Neural progenitor cell (in vitro differentiated cells): Measurements from ENCODE around the gene MRPL11. TPM values are rescaled to one million over a fixed set of nuclear protein-coding genes. Genes with fewer than 3 reads are reported as not detected.

ENCODE experiments used
- DNase-seq: peaks from one replicate; pipeline ENCODE4 v3.0.0-alpha.2; 2016; ENCODE audit warnings: low spot score
- H2AFZ ChIP-seq: fragments of 200-600 bp; sonication (generic); replicated peaks from 2 replicates; pipeline ENCODE4 v1.6.1; 2016; ENCODE audit warnings: antibody characterized with exemption
- H3F3A ChIP-seq: fragments of 200-600 bp; sonication (generic); 2 replicates; pipeline ENCODE4 v1.6.1; 2016; ENCODE audit warnings: antibody characterized with exemption, low read depth
- H3K27ac ChIP-seq: fragments of 200-600 bp; sonication (generic); 2 replicates; pipeline ENCODE4 v1.5.1; 2016; ENCODE audit warnings: mild to moderate bottlenecking
- H3K27me3 ChIP-seq: fragments of 200-600 bp; sonication (generic); 2 replicates; pipeline ENCODE4 v1.6.1; 2016; ENCODE audit warnings: mild to moderate bottlenecking, moderate library complexity
- H3K36me3 ChIP-seq: fragments of 200-600 bp; sonication (generic); 2 replicates; pipeline ENCODE4 v1.5.1; 2016
- H3K4me1 ChIP-seq: fragments of 200-600 bp; sonication (generic); 2 replicates; pipeline ENCODE4 v1.6.1; 2016; ENCODE audit warnings: mixed run types
- H3K4me2 ChIP-seq: fragments of 200-600 bp; sonication (generic); 2 replicates; pipeline ENCODE4 v1.6.1; 2016
- H3K4me3 ChIP-seq: fragments of 200-600 bp; sonication (generic); 2 replicates; pipeline ENCODE4 v1.5.1; 2016
- H3K79me2 ChIP-seq: fragments of 200-600 bp; sonication (generic); 2 replicates; pipeline ENCODE4 v1.6.1; 2016; ENCODE audit warnings: low read depth
- H3K9ac ChIP-seq: fragments of 200-600 bp; sonication (generic); 2 replicates; pipeline ENCODE4 v1.6.1; 2016
- H3K9me3 ChIP-seq: fragments of 200-600 bp; sonication (generic); 2 replicates; pipeline ENCODE4 v1.5.1; 2016; ENCODE audit warnings: low read depth
- H4K20me1 ChIP-seq: fragments of 200-600 bp; sonication (generic); 2 replicates; pipeline ENCODE4 v1.6.1; 2016; ENCODE audit warnings: low read depth
- H3K27ac Mint-ChIP-seq: 3 replicates; pipeline ENCODE4 v1.8.0; 2021; ENCODE audit warnings: mixed read lengths
- H3K27me3 Mint-ChIP-seq: 2 replicates; pipeline ENCODE4 v1.8.0; 2022; ENCODE audit warnings: low read depth, mild to moderate bottlenecking, inconsistent platforms, moderate library complexity, mixed read lengths; ENCODE audit not compliant: insufficient read depth
- H3K36me3 Mint-ChIP-seq: 3 replicates; pipeline ENCODE4 v1.8.0; 2021; ENCODE audit warnings: mixed read lengths
- H3K4me1 Mint-ChIP-seq: 3 replicates; pipeline ENCODE4 v1.8.0; 2021; ENCODE audit warnings: mixed read lengths
- H3K4me3 Mint-ChIP-seq: 3 replicates; pipeline ENCODE4 v1.8.0; 2021; ENCODE audit warnings: mild to moderate bottlenecking, moderate library complexity, mixed read lengths
- H3K9me3 Mint-ChIP-seq: 3 replicates; pipeline ENCODE4 v1.8.0; 2020; ENCODE audit warnings: mixed read lengths
- EZH2 ChIP-seq: fragments of 200-600 bp; sonication (generic); IDR thresholded peaks from 2 replicates; pipeline ENCODE4 v1.6.1; 2017; ENCODE audit warnings: antibody characterized with exemption, mild to moderate bottlenecking, moderate library complexity
- EZH2phosphoT487 ChIP-seq: fragments of 200-600 bp; sonication (generic); IDR thresholded peaks from 2 replicates; pipeline ENCODE4 v1.6.1; 2017; ENCODE audit warnings: antibody characterized with exemption
- total RNA-seq: library from RNA; depleted of rRNA; stranded (reverse); fragments of >200 nt; gene quantifications from 2 replicates; pipeline ENCODE4 v1.2.3, GENCODE V29; 2015; ENCODE audit warnings: low replicate concordance
- TF ChIP-seq, protein P1 (sequence below): fragments of 200-600 bp; sonication (generic); IDR thresholded peaks from 2 replicates; pipeline ENCODE4 v1.5.1; 2017; ENCODE audit warnings: antibody characterized with exemption, mild to moderate bottlenecking

Gene MRPL11
- total RNA-seq, 1 donor from 2014 or later = 131 TPM

DNA sequence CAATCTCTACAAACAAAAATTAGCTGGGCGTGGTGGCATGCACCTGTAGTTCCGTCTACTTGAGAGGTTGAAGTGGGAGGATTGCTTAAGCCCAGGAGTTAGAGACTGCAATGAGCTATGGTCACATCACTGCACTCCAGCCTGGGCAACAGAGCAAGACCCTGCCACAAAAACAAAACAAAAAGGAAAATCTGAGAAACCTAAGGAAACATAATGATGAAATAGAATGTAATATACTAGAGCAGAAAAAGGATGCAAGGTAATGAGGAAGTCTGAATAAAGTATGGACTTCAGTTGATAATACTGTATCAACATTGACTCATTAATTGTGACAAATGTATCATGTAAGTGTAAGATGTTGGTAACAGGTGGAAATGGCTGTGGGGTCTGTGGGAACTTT lies 9.7 kb downstream of the MRPL11 start:
- peaks cover 2% of the 10 kb centered on the region for H3K36me3 Mint-ChIP-seq
- no peak for TF ChIP-seq EZH2phosphoT487
- TF ChIP-seq EZH2 = no peak
- peaks cover 7% of the 10 kb centered on the region for H3K27me3 Mint-ChIP-seq
- H3K27ac Mint-ChIP-seq = no peak overlapping the region
- H3K9me3 ChIP-seq = no peaks in the 10 kb centered on the region
- no peaks in the 10 kb centered on the region for H3K9me3 Mint-ChIP-seq
- H3K4me1 Mint-ChIP-seq = no peaks in the 10 kb centered on the region
- no peaks in the 10 kb centered on the region for H3K4me1 ChIP-seq
- no peak overlapping the region for H3K4me3 Mint-ChIP-seq
- H2AFZ ChIP-seq = no peak overlapping the region
- H3K4me2 ChIP-seq = no peak overlapping the region
- no peak for DNase-seq
- no peak overlapping the region for H3K27ac ChIP-seq
- H3K9ac ChIP-seq = no peak overlapping the region
- H3K27me3 ChIP-seq = no peaks in the 10 kb centered on the region
- no peaks in the 10 kb centered on the region for H3F3A ChIP-seq
- H3K4me3 ChIP-seq = no peak overlapping the region
- no peaks in the 10 kb centered on the region for H3K36me3 ChIP-seq
- H3K79me2 ChIP-seq = no peaks in the 10 kb centered on the region
- H4K20me1 ChIP-seq = no peaks in the 10 kb centered on the region

DNA sequence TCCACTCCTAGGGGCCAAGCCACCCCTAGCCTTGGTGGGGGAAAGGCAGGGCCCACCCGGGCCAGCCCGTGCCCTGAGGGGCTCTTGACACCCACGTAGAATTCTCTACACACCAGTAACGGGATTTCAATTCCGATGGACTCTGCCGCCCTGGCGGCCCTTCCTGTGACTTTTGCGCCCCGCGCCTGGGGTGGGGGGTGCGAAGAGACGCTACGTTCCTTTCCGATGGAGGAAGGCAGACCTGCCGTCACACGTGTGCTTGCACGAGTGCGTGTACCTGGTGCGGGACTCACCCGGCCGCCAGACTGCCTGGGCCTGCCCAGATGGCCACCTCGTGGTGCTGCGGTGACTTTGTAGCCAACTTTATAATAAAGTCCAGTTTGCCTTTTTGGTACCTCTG lies 12.3 kb downstream of the MRPL11 start:
- no peak overlapping the region for H3K4me3 Mint-ChIP-seq
- H4K20me1 ChIP-seq = peaks cover 15% of the 10 kb centered on the region
- no peaks in the 10 kb centered on the region for H3K36me3 ChIP-seq
- TF ChIP-seq, protein P1, sequence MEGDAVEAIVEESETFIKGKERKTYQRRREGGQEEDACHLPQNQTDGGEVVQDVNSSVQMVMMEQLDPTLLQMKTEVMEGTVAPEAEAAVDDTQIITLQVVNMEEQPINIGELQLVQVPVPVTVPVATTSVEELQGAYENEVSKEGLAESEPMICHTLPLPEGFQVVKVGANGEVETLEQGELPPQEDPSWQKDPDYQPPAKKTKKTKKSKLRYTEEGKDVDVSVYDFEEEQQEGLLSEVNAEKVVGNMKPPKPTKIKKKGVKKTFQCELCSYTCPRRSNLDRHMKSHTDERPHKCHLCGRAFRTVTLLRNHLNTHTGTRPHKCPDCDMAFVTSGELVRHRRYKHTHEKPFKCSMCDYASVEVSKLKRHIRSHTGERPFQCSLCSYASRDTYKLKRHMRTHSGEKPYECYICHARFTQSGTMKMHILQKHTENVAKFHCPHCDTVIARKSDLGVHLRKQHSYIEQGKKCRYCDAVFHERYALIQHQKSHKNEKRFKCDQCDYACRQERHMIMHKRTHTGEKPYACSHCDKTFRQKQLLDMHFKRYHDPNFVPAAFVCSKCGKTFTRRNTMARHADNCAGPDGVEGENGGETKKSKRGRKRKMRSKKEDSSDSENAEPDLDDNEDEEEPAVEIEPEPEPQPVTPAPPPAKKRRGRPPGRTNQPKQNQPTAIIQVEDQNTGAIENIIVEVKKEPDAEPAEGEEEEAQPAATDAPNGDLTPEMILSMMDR = no peak
- TF ChIP-seq EZH2phosphoT487 = no peak
- no peak for TF ChIP-seq EZH2
- no peaks in the 10 kb centered on the region for H3K9me3 Mint-ChIP-seq
- H3K79me2 ChIP-seq = no peaks in the 10 kb centered on the region
- H3K36me3 Mint-ChIP-seq = peaks cover 2% of the 10 kb centered on the region
- H3K4me3 ChIP-seq = no peak overlapping the region
- H3K27ac Mint-ChIP-seq = no peak overlapping the region
- H3K27me3 ChIP-seq = peaks cover 5% of the 10 kb centered on the region
- H3F3A ChIP-seq = no peaks in the 10 kb centered on the region
- no peak overlapping the region for H3K9ac ChIP-seq
- H2AFZ ChIP-seq = no peak overlapping the region
- no peak for DNase-seq
- no peak overlapping the region for H3K4me2 ChIP-seq
- no peaks in the 10 kb centered on the region for H3K9me3 ChIP-seq
- no peak overlapping the region for H3K27ac ChIP-seq
- peaks cover under 1% of the 10 kb centered on the region for H3K4me1 Mint-ChIP-seq
- H3K27me3 Mint-ChIP-seq = peaks cover 16% of the 10 kb centered on the region
- no peaks in the 10 kb centered on the region for H3K4me1 ChIP-seq

DNA sequence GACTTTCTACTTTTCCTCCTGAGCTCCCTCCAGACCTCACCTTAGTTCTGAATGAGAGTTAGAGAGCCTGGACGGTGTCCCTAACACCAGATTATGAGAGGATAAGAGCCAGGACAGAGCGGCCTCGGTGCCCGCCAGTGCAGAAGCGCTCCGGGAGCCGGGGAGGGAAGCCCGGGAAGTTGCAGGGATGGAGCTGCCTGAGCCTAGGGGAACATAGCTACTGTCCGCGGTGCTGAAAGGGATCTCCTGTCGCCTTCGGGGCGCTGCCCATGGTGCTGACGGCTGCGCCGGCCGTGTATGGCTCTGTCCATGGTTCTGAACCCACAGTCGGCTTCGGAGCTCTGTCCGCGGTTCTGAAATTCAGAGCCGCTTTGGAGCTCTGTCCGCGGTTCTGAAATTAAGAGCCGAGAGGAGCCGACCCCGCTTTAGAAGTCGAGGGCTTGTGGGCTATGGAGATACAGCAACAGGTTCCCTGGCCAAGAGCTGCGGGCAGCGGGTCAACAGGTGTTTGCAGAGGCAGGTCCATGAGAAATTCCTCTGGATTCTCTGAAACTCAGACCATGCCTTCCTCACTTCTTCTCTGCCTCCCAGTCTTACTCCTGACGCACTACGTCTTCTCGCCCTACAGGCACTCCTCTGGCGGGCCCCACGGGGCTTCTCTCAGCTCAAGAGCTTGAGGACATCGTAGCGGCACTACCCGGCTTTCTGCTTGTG lies 17.0 kb downstream of the MRPL11 start:
- Mint-ChIP-seq H3K27me3 (peaks cover 41% of the 10 kb centered on the region), H3K27ac (no peak overlapping the region), H3K9me3 (no peaks in the 10 kb centered on the region), H3K4me1 (peaks cover 28% of the 10 kb centered on the region), H3K4me3 (peak overlapping the region; percentile 41), H3K36me3 (peaks cover 4% of the 10 kb centered on the region)
- Histone ChIP-seq H3K27me3 (peaks cover 37% of the 10 kb centered on the region), H4K20me1 (peaks cover 56% of the 10 kb centered on the region), H3K4me3 (no peak overlapping the region), H3K9me3 (no peaks in the 10 kb centered on the region), H3F3A (peaks cover 9% of the 10 kb centered on the region), H3K27ac (no peak overlapping the region), H3K4me1 (peaks cover 16% of the 10 kb centered on the region), H3K79me2 (no peaks in the 10 kb centered on the region), H3K36me3 (no peaks in the 10 kb centered on the region), H3K9ac (no peak overlapping the region), H3K4me2 (peak overlapping the region; percentile 72), H2AFZ (no peak overlapping the region)
- TF ChIP-seq, protein P1 = no peak
- TF ChIP-seq EZH2phosphoT487 (peak; percentile 64), EZH2 (peak; percentile 70)
- DNase-seq = peak; percentile 97
